Measurements from ENCODE around the gene OOSP4B. TPM values are rescaled to one million over a fixed set of nuclear protein-coding genes. Genes with fewer than 3 reads are reported as not detected.

The OOSP4B gene
- total and polyA plus RNA-seq, 2 of the 8 experiments (the other 6 are each of a cell fraction or from before 2014, with no cell fraction given): not detected

DNA sequence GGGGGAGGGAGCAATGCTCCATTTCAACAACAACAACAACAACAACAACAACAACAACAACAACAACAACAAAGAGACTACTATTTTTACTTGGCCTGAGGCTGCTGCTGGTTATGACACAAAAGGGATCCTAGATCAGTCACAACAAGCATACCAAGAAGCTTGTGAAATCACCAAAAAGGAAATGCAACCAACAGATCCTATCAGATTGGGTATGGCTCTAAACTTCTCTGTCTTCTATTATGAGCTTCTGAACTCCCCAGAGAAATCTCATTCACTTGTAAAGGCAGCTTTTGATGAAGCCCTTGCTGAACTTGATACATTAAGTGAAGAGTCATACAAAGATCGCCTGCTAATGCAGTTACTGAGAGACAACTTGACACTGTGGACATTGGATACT lies 61.0 kb downstream of the OOSP4B start:
- H3K27ac ChIP-seq (ENCODE audit: low read depth, low read length): no peak overlapping the region
- no peaks in the 10 kb centered on the region for H4K20me1 ChIP-seq (replicated peaks in 1 of 2; ENCODE audit: control insufficient read depth in 1 of 2, insufficient read depth in 2 of 2, low read length in 2 of 2)
- peaks cover 0 to 13% of the 10 kb centered on the region in 2 experiments; a peak in 1 of 4 replicates for H3K9me3 ChIP-seq (ENCODE audit: insufficient read depth in 2 of 2, low read depth in 1 of 2, low read length in 1 of 2)
- no peak overlapping the region for H4K8ac ChIP-seq (ENCODE audit: extremely low read depth, insufficient read depth, low read length)
- H3K23me2 ChIP-seq (ENCODE audit: low read depth, low read length): no peaks in the 10 kb centered on the region
- no peak overlapping the region for H2BK20ac ChIP-seq (ENCODE audit: low read length)
- no peak overlapping the region for H2AK5ac ChIP-seq (ENCODE audit: low read depth, low read length)
- no peak overlapping the region for H3K9ac ChIP-seq (replicated peaks in 1 of 4; ENCODE audit: extremely low read depth in 1 of 4, low read depth in 3 of 4, low read length in 3 of 4)
- ChIA-PET CTCF (ENCODE audit: partially characterized antibody) (interaction anchor here (1.4 kb wide), 1 partner anchor 285 kb away, joined by 3 read pairs; no protein-coding TSS in a partner anchor), POLR2A (ENCODE audit: partially characterized antibody) (no interaction called here)
- FAIRE-seq (no peak), DNase-seq (ENCODE audit: low read depth in 1 of 2, low spot score in 2 of 2) (no peak)
- H3K18ac ChIP-seq (ENCODE audit: extremely low read depth, low read length): no peak overlapping the region
- no peak overlapping the region for H2BK120ac ChIP-seq (replicated peaks; ENCODE audit: low read depth, low read length)
- no peak overlapping the region for H2AFZ ChIP-seq (ENCODE audit: low read length)
- no peak overlapping the region for H4K91ac ChIP-seq (replicated peaks; ENCODE audit: insufficient read length, low read length)
- H3K56ac ChIP-seq (replicated peaks; ENCODE audit: insufficient read length, low read depth, low read length): no peak overlapping the region
- H3K23ac ChIP-seq (ENCODE audit: insufficient read length): no peak overlapping the region
- H2BK15ac ChIP-seq (ENCODE audit: low read length): no peak overlapping the region
- no peaks in the 10 kb centered on the region for H3K79me2 ChIP-seq (ENCODE audit: control insufficient read depth in 1 of 2, insufficient read depth in 2 of 2, low read length in 2 of 2)
- H2BK5ac ChIP-seq (ENCODE audit: low read depth, low read length): no peak overlapping the region
- TF ChIP-seq ATF3 (IDR thresholded peaks at IDR 0.05; ENCODE audit: insufficient read depth, low read depth, low read length) (no peak), JUN (IDR thresholded peaks at IDR 0.05; ENCODE audit: low read depth, low read length) (no peak), SRF (IDR thresholded peaks at IDR 0.05; ENCODE audit: low read depth, low read length) (no peak), RFX5 (IDR thresholded peaks at IDR 0.05; ENCODE audit: borderline replicate concordance, low read depth, low read length) (no peak), HDAC6 (IDR thresholded peaks at IDR 0.05; ENCODE audit: low read depth, low read length) (no peak), POU5F1 (IDR thresholded peaks at IDR 0.05; ENCODE audit: low read depth, low read length) (no peak), CREB1 (IDR thresholded peaks at IDR 0.05) (no peak), USF2 (IDR thresholded peaks at IDR 0.05; ENCODE audit: low read length) (no peak), SUZ12 (IDR thresholded peaks at IDR 0.05; ENCODE audit: low read length) (no peak), CBX8 (IDR thresholded peaks at IDR 0.05; ENCODE audit: borderline replicate concordance, low read depth, low read length) (no peak), KDM4A (IDR thresholded peaks at IDR 0.05; ENCODE audit: low read depth, low read length, severe bottlenecking) (no peak), NANOG (IDR thresholded peaks at IDR 0.05; ENCODE audit: insufficient read depth, low read depth, low read length, poor library complexity, severe bottlenecking) (no peak)
- H3K4ac ChIP-seq (replicated peaks; ENCODE audit: insufficient read length, low read depth, low read length): no peak overlapping the region
- no peak overlapping the region for H3K14ac ChIP-seq (ENCODE audit: insufficient read length)
- H3K4me3 ChIP-seq (ENCODE audit: extremely low read depth in 1 of 4, insufficient read depth in 2 of 4, low read depth in 3 of 4, low read length in 4 of 4): no peak overlapping the region
- no peaks in the 10 kb centered on the region for H3K79me1 ChIP-seq (ENCODE audit: low read depth, low read length)
- no peak overlapping the region for H2BK12ac ChIP-seq (ENCODE audit: low read depth, low read length)
- 93% methylated on average over 1 of the region's 1 CpG; no CpG with 5 or more reads in 1 of the 2 experiments for whole genome bisulfite sequencing, 2 experiments (ENCODE audit: extremely low coverage in 1 of 2, insufficient coverage in 1 of 2, insufficient read length in 1 of 2, insufficient replicate concordance in 2 of 2, low coverage in 1 of 2, low lambda C conversion rate in 2 of 2, missing lambda C conversion rate in 1 of 2)
- H3K27me3 ChIP-seq (replicated peaks in 1 of 4; ENCODE audit: control insufficient read depth in 3 of 4, extremely low read depth in 1 of 4, insufficient read depth in 3 of 4, low read length in 3 of 4): no peaks in the 10 kb centered on the region
- no peak overlapping the region for H3K4me2 ChIP-seq (ENCODE audit: insufficient read depth in 1 of 2, low read depth in 2 of 2, low read length in 2 of 2)
- H3K4me1 ChIP-seq (replicated peaks in 1 of 4; ENCODE audit: control insufficient read depth in 3 of 4, insufficient read depth in 4 of 4, low read length in 3 of 4): no peaks in the 10 kb centered on the region
- no peak overlapping the region for H4K5ac ChIP-seq (ENCODE audit: insufficient read length, low read depth, low read length)
- H3K36me3 ChIP-seq (ENCODE audit: control insufficient read depth in 2 of 4, insufficient read depth in 4 of 4, low read length in 3 of 4): peaks cover 0 to 2% (median 0%) of the 10 kb centered on the region in 4 experiments; a peak in 1 of 8 replicates

All from H1 (cell line).